OCI-LY3 (cell line): ENCODE measurements around the gene MYL11.

Experiments used
- CTCF ChIP-seq: fragments of 200-600, 300-600 bp; sonication (generic); IDR thresholded peaks from 2 replicates; pipeline ENCODE4 v1.5.1; 2014; ENCODE audit warnings: antibody characterized with exemption, low read length, low read depth
- EZH2phosphoT487 ChIP-seq: fragments of 200-600 bp; shearing (Covaris generic); IDR thresholded peaks from 2 replicates; pipeline ENCODE4 v1.6.1; 2018; ENCODE audit warnings: antibody characterized with exemption, mixed run types, low read depth

DNA sequence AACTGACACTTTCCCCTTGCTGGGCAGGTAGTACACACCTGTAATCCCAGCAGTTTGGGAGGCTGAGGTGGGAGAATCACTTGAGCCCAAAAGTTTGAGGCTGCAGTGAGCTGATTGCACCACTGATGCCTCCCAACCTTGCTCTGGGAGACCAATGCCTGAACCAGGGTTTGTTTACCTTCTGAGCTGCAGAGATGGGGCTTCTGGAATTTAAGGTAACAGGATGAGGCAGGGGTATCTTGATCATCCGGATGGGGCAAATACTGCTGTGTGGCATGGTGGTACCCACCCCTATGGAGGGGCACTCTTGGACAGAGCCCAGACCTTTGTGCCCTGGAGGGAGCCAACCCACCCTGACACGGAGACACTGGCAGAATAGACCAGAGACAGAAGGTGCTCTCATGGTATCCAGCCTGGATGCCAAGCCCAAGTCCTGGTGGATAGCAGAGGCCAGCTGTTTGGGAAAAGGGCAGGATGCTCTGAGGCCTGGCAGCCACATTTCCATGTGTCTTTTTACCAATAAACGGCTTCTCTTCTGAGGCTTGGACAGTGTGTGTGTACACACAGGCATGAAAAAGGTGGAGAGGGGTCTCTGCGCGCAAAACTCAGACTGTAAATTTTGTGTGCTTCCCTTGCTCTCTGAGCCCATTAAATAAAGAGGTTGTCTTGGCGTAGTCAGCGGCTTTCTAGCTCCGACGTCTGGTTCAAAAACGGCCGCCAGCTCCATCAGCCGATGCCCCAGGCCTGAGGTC, 25.0 kb downstream of the MYL11 start:
- TF ChIP-seq CTCF (no peak), EZH2phosphoT487 (no peak)
